Measurements from ENCODE around the gene VWA3A.
"Not testable (repeated sequence)": the region's sequence is repeated elsewhere in the genome, so short reads cannot be mapped to it uniquely, and the experiment has no call there.

Gene VWA3A

GRCh38 chr16:22188267-22188594 is 95.9 kb downstream of the VWA3A start:
- DNase-seq: no peak

DNA sequence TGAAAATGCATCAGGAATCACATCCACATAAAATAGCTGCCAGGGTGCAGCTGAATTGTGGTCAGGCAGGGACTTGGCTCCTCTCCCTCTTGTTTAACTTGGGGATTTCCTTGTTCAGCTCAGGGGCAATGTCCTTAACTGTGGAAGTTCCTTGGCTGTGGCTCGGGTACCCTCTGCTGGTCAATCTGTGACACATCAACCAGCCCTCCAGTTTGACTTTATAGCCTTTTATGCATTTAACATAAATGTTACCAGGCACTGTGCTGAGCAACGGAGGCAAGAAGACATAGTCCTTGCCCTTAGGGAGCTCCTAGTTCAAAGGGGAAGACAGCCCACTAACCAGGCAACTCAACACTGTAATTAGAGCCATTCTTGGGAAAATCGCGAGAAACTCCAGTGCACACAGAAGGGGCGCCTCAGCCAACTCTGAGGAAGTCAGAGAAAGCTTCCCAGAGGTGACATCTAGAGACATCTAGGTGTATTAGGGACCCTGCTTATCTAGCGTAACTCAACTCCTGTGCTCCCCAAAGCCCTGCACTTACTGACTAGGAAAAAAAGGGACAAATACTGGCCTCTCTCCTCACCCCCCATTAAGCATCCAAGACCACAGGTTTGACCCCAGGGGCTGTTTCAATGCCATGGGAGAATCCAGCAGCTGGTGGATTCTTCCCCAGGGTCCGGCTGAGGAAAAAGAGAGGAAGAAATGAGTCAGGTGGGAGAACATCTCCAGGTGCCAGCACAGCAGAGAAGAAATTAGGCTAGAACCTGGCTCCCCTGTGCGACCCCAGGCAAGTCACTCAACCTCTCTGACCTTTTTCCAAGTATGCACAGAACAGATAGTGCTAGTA is 96.5 kb downstream of the VWA3A start:
- peak; percentile 60 to 66 for DNase-seq

- no peak for DNase-seq
These were observed 97.2 kb downstream of the VWA3A start for GRCh38 chr16:22189473-22190080.

GRCh38 chr16:22190081-22190775 is 97.9 kb downstream of the VWA3A start:
- DNase-seq: peak; percentile 91 to 100

DNA sequence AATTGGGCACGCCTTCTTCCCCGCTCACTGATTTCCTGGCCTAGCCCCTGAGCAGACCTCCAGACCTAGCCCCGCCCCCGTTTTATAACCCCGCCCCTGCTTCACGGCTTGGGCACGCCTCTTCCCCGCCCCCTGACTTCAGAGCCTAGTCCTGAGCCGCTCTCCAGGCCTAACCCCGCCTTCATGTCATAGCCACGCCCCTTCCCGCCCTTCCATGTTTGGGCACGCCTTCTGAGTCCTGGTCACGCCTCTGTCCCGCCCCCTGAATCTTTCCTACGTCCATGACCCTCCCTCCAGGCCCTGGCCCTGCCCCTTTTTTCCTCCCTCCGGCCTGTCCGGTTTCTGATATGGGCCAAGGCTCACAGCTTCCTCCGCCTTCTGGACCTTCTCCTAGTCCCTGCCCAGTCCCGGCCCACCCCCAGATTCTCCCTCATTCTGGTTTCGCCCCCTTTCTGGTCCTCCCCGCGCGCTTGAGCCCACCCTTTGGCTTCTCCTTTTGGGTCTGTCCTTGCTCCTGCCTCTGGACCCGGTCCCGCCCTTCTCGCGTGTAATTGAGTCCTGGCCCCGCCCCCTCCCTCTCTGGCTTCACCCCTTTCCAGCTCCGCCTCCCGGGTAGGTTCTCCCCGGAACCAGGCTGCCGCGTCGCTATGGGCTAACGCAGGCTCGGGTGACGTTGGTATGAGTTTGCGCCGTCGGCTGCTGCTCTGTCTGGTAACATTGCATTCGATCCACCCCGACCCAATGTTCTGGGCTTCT is 98.6 kb downstream of the VWA3A start:
- DNase-seq: peak; percentile 90 to 100

GRCh38 chr16:22191532-22192260 is 99.4 kb downstream of the VWA3A start:
- DNase-seq: no peak

DNA sequence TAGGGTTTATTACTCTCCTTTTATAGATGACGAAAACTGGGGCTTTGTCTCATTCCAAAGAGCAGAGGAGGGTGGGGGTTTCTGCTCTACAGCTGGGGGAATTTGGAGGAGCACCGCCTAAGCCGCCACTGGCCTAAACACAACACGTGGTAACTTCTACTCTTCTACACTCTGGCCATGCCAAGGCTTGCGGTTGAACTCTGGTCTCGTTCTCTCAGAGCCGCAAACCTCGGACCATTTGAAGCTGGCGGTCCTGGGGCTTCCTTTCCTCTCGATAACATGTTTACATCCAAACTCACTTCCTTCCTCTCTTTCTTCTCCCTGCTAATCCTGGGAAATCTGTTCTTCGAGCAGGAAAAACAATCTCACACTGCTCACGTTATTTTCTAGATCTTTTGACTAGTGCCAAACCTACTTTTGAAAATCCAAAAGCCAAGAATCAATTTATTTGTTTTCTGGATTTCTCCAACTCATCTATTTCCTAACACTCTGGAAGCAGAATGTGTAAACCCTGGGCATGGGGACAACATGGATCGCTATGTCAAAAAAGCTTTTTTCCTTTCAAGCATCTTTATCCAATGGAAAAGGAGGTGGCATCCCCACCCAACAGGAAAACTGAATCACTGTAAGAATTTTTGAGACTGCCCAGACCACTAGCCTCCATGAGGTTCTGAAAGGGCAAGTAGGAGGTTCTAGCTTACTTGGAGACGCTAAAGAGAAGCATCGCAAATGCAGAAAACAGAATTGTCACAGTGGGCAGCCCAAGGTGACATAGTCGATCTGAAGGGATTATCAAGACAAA is 100.1 kb downstream of the VWA3A start:
- DNase-seq: no peak

DNA sequence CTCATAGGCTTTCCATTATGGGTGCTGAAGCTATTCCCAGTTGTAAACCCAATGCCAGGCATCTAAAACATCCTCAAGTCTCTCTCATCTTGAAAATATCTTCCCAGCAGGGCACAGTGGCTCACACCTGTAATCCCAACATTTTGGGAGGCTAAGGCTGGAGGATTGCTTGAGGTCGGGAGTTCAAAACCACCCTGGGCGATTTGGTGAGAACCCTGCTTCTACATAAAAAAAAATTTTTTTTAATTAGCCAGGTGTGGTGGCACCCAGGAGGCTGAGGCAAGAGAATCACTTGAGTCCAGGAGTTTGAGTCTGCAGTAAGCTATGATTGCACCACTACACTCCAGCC is 100.7 kb downstream of the VWA3A start:
- no peak for DNase-seq

GRCh38 chr16:22194707-22195444 is 102.5 kb downstream of the VWA3A start:
- DNase-seq: no peak

DNA sequence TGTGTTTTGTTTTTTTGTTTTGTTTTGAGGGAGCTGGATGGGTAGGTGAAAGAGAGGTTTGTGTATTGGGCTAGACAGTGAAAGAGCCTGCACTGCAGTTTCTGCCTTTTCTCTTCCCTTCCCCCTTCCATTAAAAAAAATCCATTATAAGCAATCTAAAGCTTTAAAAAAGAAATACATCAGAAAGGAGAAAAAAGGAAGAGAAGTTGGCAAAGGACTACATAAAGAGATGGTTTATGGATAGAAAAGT is 103.0 kb downstream of the VWA3A start:
- DNase-seq: no peak

DNA sequence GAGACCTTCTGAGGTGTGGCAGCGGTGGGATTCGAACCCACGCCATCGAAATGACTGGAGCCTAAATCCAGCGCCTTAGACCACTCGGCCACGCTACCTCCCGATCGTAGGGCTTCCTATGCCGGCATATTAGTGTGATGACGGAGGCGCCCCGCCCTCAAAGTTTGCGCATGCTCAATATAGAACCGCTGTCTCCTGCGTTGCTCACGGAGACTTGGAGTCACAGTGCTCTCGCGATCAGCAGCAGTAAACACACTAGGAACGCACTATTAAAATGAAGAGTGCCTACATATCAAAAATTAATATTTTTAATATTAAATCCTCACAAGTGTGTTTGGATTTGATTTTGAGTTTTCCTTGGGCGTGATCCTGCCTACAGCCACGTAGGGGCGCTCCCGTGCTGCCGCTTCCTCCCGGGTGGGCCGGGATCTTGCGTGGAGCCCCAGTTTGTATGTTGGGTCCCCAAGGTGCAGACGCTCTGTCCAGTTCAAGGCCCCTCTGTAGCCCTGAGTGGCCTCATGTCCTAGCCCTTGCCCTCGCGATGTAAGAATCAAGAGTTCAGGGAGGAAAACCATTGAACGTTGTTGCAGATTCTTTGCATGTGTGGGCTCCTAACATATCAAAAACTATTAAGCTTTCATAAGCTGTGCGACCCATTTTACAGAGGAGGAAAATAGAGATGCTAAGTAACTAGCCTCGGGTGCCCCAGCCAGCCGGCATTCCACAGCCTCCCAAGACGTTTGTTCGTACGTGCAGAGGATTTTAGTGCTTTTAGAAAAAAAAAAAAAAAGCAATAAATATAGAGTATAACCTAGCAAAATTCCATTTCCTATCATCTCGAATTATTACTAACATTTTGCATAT is 103.6 kb downstream of the VWA3A start:
- peak; percentile 85 to 86 for DNase-seq

DNA sequence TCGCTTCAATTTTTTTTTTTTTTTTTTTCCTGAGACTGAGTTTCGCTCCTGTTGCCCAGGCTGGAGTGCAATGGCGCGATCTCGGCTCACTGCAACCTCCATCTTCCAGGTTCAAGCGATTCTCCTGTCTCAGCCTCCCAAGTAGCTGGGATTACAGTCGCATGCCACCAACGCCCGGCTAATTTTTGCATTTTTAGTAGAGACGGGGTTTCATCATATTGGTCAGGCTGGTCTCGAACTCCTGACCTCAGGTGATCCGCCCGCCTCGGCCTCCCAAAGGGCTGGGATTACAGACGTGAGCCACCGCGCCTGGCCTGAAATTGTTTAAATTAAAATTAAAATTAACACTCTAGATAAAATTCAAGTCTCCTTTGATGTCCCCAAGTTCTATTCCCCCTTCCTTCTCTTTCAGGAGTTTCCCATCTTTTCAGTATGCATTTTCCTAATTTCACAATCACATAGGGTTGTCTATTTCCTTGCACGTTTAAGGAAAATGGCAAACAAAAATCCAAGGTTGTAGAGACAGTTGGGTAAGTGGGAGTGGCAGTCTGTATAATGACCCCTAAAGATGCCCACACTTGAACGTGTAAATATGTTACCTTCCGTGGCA is 104.3 kb downstream of the VWA3A start:
- DNase-seq: not testable (repeated sequence)

- DNase-seq: no peak
These were observed 106.4 kb downstream of the VWA3A start for GRCh38 chr16:22198547-22199293.

DNA sequence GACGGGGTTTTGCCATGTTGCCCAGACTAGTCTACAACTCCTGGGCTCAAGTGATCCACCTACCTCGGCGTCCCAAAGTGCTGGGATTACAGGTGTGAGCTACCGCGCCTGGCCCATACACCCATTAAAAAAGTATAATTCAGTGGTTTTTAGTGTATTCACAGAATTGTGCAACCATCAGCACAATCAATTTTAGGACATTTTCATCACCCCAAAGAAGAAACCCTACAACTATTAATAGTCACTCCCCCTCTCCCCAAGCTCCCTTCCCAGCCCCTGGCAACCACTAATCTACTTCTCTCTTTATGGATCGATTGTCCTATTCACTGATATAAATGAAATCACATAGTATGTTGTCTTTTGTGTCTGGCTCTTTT is 109.9 kb downstream of the VWA3A start:
- DNase-seq: no peak

DNA sequence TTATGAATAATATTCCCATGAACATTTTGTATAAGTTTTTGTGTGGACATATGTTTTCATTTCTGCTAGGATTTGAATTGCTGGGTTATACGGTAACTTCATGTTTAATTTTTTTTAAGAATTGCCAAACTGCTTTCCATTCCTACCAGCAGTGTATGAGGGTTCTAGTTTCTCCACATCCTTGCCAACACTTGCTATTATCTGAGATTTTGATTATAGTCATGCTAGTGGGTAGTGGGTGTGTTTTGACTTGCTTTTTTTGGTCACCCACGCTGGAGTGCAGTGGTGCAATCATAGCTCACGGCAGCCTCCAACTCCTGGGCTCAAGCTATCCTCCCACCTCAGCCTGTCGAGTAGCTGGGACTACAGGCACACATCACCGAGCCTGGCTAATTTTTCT is 110.8 kb downstream of the VWA3A start:
- DNase-seq: no peak

DNA sequence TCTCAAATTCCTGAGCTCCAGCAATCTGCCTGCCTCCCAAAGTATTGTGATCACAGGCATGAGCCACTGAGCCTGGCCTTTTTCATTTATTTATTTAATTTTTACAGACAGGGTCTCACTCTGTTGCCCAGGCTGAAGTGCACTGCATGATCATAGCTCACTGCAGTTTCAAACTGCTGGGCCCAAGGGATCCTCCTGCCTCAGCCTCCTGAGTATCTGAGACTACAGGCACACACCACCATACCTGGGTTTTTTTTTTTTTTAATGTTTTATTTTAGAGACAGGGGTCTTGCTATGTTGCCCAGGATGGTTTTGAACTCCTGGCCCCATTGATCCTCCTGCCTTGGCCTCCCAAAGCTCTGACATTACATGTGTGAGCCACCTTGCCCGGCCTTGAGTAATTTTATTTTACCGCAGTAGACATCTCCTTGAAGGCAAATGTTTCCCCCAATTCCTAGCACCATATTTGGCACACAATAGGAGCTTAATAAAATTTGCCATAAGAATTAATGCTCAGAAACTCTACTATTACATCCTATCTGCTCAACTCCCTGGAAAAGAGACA is 111.8 kb downstream of the VWA3A start:
- no peak for DNase-seq

DNA sequence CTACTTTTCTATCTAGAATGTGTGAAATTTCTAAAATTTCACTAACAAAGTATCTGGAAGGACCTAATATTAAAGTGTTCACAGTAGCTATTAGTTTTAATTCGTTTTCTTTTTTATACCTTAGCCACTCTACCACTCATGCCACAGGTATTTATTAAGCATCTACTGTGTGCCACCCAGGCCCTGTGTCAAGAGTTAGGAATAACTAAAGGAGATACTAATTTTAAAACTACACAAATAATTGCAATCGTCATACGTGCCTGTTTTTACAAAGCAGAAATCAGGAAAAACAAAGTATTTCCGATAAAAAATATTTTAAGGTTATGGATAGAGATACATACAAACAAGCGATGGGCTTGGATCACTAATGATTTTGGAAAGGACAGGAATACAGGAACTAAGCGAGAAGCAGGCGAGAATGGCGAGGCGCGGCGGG is 113.3 kb downstream of the VWA3A start:
- DNase-seq: no peak

- DNase-seq: peak; percentile 83 to 93
These were observed 113.9 kb downstream of the VWA3A start, which contains the start of gene EEF2K for GRCh38 chr16:22206013-22206841. EEF2K (plus strand) TSS chr16:22206278; CDS start chr16:22225730, 19,452 bp downstream.
